SK-N-SH (cell line): Measurements from ENCODE around the gene LGR6. TPM values are rescaled to one million over a fixed set of nuclear protein-coding genes. Genes with fewer than 3 reads are reported as not detected.
A peak's percentile ranks its signal among the peaks of the same experiment; 100 is the strongest.
"Not testable (repeated sequence)": the region's sequence is repeated elsewhere in the genome, so short reads cannot be mapped to it uniquely, and the experiment has no call there.

Experiments
- CTCF ChIA-PET: fragments of 300-600, 350-600 bp; formaldehyde crosslinking; extraction: SDS; loops from one replicate; lab custom pipeline; 2021; lab: Yijun Ruan, JAX
- POLR2A ChIA-PET: fragments of 350-600 bp; sonication (Branson Sonifier 250); formaldehyde crosslinking; extraction: SDS; loops from one replicate; lab custom pipeline; 2020; ENCODE audit warnings: antibody characterized with exemption, inconsistent platforms; lab: Yijun Ruan, JAX
- DNase-seq: peaks from one replicate; pipeline ENCODE4 v3.0.0; 2012
- H2AFZ ChIP-seq: fragments of 200-600 bp; sonication (generic); 2 replicates; pipeline ENCODE4 v1.8.1; 2016; ENCODE audit warnings: antibody characterized with exemption, mild to moderate bottlenecking, low read depth
- H3F3A ChIP-seq: fragments of 200-600 bp; sonication (generic); replicated peaks from 2 replicates; pipeline ENCODE3; 2016; ENCODE audit warnings: antibody characterized with exemption, mild to moderate bottlenecking; ENCODE audit not compliant: insufficient read depth
- H3K27ac ChIP-seq, 2 experiments: fragments of 200-500 bp in 1 of 2; fragments of 200-600 bp in 1 of 2; sonication (Bioruptor generic) in 1 of 2; sonication (generic), shearing (Covaris generic) in 1 of 2; 2 replicates each; pipeline versions ENCODE4 v1.5.1 to v1.6.1; 2014 to 2016; ENCODE audit warnings: low read depth in 2 of 2, inconsistent platforms in 1 of 2, low read length in 1 of 2, mild to moderate bottlenecking in 1 of 2, mixed read lengths in 1 of 2
- H3K27me3 ChIP-seq: fragments of 200-600 bp; sonication (generic), shearing (Covaris generic); 2 replicates; pipeline ENCODE4 v1.6.1; 2016; ENCODE audit warnings: mixed run types; ENCODE audit not compliant: insufficient read depth
- H3K36me3 ChIP-seq, 2 experiments: fragments of 200-500 bp in 1 of 2; fragments of 200-600 bp in 1 of 2; sonication (Bioruptor generic) in 1 of 2; sonication (generic) in 1 of 2; replicated peaks in 1 of 2; 2 replicates each; pipeline versions ENCODE3 to v1.5.1; 2014 to 2016; ENCODE audit warnings: low read length in 1 of 2, mild to moderate bottlenecking in 1 of 2; ENCODE audit not compliant: insufficient read depth in 2 of 2, control insufficient read depth in 1 of 2
- H3K4me1 ChIP-seq, 2 experiments: fragments of 200-500 bp in 1 of 2; fragments of 200-600 bp in 1 of 2; sonication (Bioruptor generic) in 1 of 2; sonication (generic), shearing (Covaris generic) in 1 of 2; 2 replicates each; pipeline versions ENCODE4 v1.5.1 to v1.6.1; 2014 to 2016; ENCODE audit warnings: low read depth in 1 of 2, low read length in 1 of 2, mixed run types in 1 of 2; ENCODE audit not compliant: insufficient read depth in 2 of 2, control insufficient read depth in 1 of 2
- H3K4me2 ChIP-seq: fragments of 200-600 bp; sonication (generic), shearing (Covaris generic); 2 replicates; pipeline ENCODE4 v1.6.1; 2017; ENCODE audit warnings: mixed run types
- H3K4me3 ChIP-seq, 2 experiments: fragments of 200-500 bp in 1 of 2; fragments of 200-600 bp in 1 of 2; sonication (Bioruptor generic) in 1 of 2; sonication (generic), shearing (Covaris generic) in 1 of 2; 2 replicates each; pipeline versions ENCODE4 v1.5.1 to v1.8.1; 2014 to 2016; ENCODE audit warnings: low read depth in 2 of 2, inconsistent platforms in 1 of 2, low read length in 1 of 2, mild to moderate bottlenecking in 1 of 2, mixed read lengths in 1 of 2, moderate library complexity in 1 of 2
- H3K79me2 ChIP-seq: fragments of 200-600 bp; sonication (generic); 2 replicates; pipeline ENCODE4 v1.8.1; 2017; ENCODE audit warnings: mild to moderate bottlenecking; ENCODE audit not compliant: insufficient read depth
- H3K9ac ChIP-seq: fragments of 200-600 bp; sonication (generic); 2 replicates; pipeline ENCODE4 v1.6.1; 2017; ENCODE audit warnings: mixed run types
- H3K9me2 ChIP-seq: fragments of 200-600 bp; sonication (generic); 2 replicates; pipeline ENCODE4 v1.6.1; 2017; ENCODE audit warnings: mixed run types
- H3K9me3 ChIP-seq: fragments of 200-600 bp; sonication (generic); 2 replicates; pipeline ENCODE4 v1.6.1; 2017; ENCODE audit warnings: mixed run types, mild to moderate bottlenecking, moderate library complexity
- H4K20me1 ChIP-seq: fragments of 200-600 bp; sonication (generic); 2 replicates; pipeline ENCODE4 v1.6.1; 2017; ENCODE audit warnings: mild to moderate bottlenecking, mixed run types; ENCODE audit not compliant: insufficient read depth
- ELF1 ChIP-seq: IDR thresholded peaks from 2 replicates; pipeline ENCODE4 v1.4.0; 2012
- EZH2phosphoT487 ChIP-seq: fragments of 200-600 bp; sonication (generic); IDR thresholded peaks from 2 replicates; pipeline ENCODE4 v1.6.1; 2017; ENCODE audit warnings: low read depth, mixed run types, mild to moderate bottlenecking, antibody characterized with exemption, moderate library complexity, borderline replicate concordance
- GABPA ChIP-seq: IDR thresholded peaks from 2 replicates; pipeline ENCODE4 v1.4.0; 2012; ENCODE audit warnings: low read depth, mild to moderate bottlenecking
- IRF3 ChIP-seq: fragments of 150-350 bp; IDR thresholded peaks from 2 replicates; pipeline ENCODE4 v1.6.1; 2016; ENCODE audit warnings: mild to moderate bottlenecking, low read depth, low read length
- JUND ChIP-seq: IDR thresholded peaks from 2 replicates; pipeline ENCODE4 v1.4.0; 2012
- MAX ChIP-seq: IDR thresholded peaks from 2 replicates; pipeline ENCODE4 v1.4.0; 2012; ENCODE audit warnings: low read depth
- MEF2A ChIP-seq: IDR thresholded peaks from 2 replicates; pipeline ENCODE4 v1.4.0; 2012; ENCODE audit warnings: low read depth, borderline replicate concordance
- MXI1 ChIP-seq: IDR thresholded peaks from 2 replicates; pipeline ENCODE4 v1.6.1; 2012; ENCODE audit warnings: mild to moderate bottlenecking, low read depth, low read length, improper control_type of control experiment
- NRF1 ChIP-seq: IDR thresholded peaks from 2 replicates; pipeline ENCODE4 v1.6.1; 2012; ENCODE audit warnings: low read depth, mild to moderate bottlenecking, low read length
- PBX3 ChIP-seq: IDR thresholded peaks from 2 replicates; pipeline ENCODE4; 2012
- POLR2AphosphoS5 ChIP-seq: IDR thresholded peaks from 2 replicates; pipeline ENCODE4 v1.6.1; 2012; ENCODE audit warnings: low read depth, low read length
- SMC3 ChIP-seq: IDR thresholded peaks from 2 replicates; pipeline ENCODE4 v1.6.1; 2012; ENCODE audit warnings: low read depth, low read length, improper control_type of control experiment
- TEAD4 ChIP-seq: IDR thresholded peaks from 2 replicates; pipeline ENCODE4 v1.4.0; 2012; ENCODE audit warnings: mild to moderate bottlenecking, borderline replicate concordance; ENCODE audit not compliant: insufficient read depth
- ZBTB33 ChIP-seq: IDR thresholded peaks from 2 replicates; pipeline ENCODE4 v1.4.0; 2012; ENCODE audit warnings: low read depth, borderline replicate concordance
- WGBS: methylation state at CpG from one replicate; pipeline ENCODE4 v1.1.6; 2017; ENCODE audit warnings: low lambda C conversion rate; 5-methylcytosine and 5-hydroxymethylcytosine counted together
- polyA plus RNA-seq, 3 experiments: library from polyadenylated mRNA; depleted of rRNA; stranded (reverse); fragments of >200 nt; gene quantifications; 2 replicates each; pipeline ENCODE4 v1.2.3, GENCODE V29; 2012

Gene LGR6
- polyA plus RNA-seq, 1 of the 3 experiments (the other 2 are of a cell fraction) = 0.03 TPM

- TF ChIP-seq JUND = no peak
- TF ChIP-seq SMC3 = no peak
- TF ChIP-seq EZH2phosphoT487 = no peak
- peak; percentile 37; the same call in 1 of the 2 replicates for TF ChIP-seq MXI1
- TF ChIP-seq POLR2AphosphoS5 = peak; percentile 58
- TF ChIP-seq NRF1 = no peak
- TF ChIP-seq ELF1 = no peak
- TF ChIP-seq MAX = peak; percentile 39; the same call in 1 of the 2 replicates
- TF ChIP-seq TEAD4 = no peak
- no peak for TF ChIP-seq IRF3
- TF ChIP-seq, all 33 proteins: peak for 5
These were observed 49.1 kb upstream of the LGR6 start, which contains the start of gene ARL8A (continued) for GRCh38 chr1:202144402-202145067.

- Histone ChIP-seq H3K4me2 (peak overlapping the region; percentile 89), H3K4me1 (peaks cover 8 to 16% of the 10 kb centered on the region in 2 experiments; a peak in 2 of 4 replicates), H3K36me3 (no peaks in the 10 kb centered on the region), H3K9ac (peak overlapping the region; percentile 90), H3F3A (peaks cover 5% of the 10 kb centered on the region), H3K27me3 (no peaks in the 10 kb centered on the region), H3K9me3 (no peaks in the 10 kb centered on the region), H4K20me1 (peaks cover 36% of the 10 kb centered on the region), H2AFZ (peak overlapping the region; percentile 87), H3K79me2 (peaks cover 48% of the 10 kb centered on the region)
- DNase-seq = peak; percentile 57
- POLR2A ChIA-PET = no interaction called here
- CTCF ChIA-PET = interaction anchor here (2.4 kb wide), 1 partner anchor 10 kb away, joined by 14 read pairs; no protein-coding TSS in a partner anchor
- 29% methylated on average over 13 of the region's 13 CpGs for WGBS
- no peak for TF ChIP-seq MEF2A
- no peak for TF ChIP-seq PBX3
- no peak for TF ChIP-seq ZBTB33
- TF ChIP-seq GABPA = no peak
- TF ChIP-seq, all 33 proteins: peak for 0
- peak overlapping the region in 1 of 2 experiments; percentile 74; a peak in 1 of 4 replicates for H3K27ac ChIP-seq
- no peaks in the 10 kb centered on the region for H3K9me2 ChIP-seq
- H3K4me3 ChIP-seq = peak overlapping the region; percentile 87 to 93
These were observed 48.4 kb upstream of the LGR6 start for GRCh38 chr1:202145068-202145743.

- H3K36me3 ChIP-seq, H3K27ac ChIP-seq, H3K4me3 ChIP-seq, H3K9me3 ChIP-seq, H2AFZ ChIP-seq, H3K27me3 ChIP-seq, H3F3A ChIP-seq, H3K9me2 ChIP-seq, DNase-seq, POLR2A ChIA-PET, H3K9ac ChIP-seq: not testable (repeated sequence)
- 97% methylated on average over 8 of the region's 8 CpGs for WGBS
- peak overlapping the region; percentile 89 for H3K4me2 ChIP-seq
- peaks cover 8 to 16% of the 10 kb centered on the region in 2 experiments; a peak in 2 of 4 replicates for H3K4me1 ChIP-seq
- peaks cover 42% of the 10 kb centered on the region for H3K79me2 ChIP-seq
- peaks cover 30% of the 10 kb centered on the region for H4K20me1 ChIP-seq
- CTCF ChIA-PET = interaction anchor here (1.6 kb wide), 1 partner anchor 11 kb away, joined by 4 read pairs; no protein-coding TSS in a partner anchor
These were observed 47.9 kb upstream of the LGR6 start for GRCh38 chr1:202145744-202146140.
